ENCODE measurements around the gene ABHD10.

- TF ChIP-seq CTCF (IDR thresholded peaks at IDR 0.05 in 8 of 11, conservative IDR thresholded peaks at IDR 0.05 in 3 of 11) = no peak
- TF ChIP-seq POLR2AphosphoS5 (IDR thresholded peaks at IDR 0.05) = no peak
- TF ChIP-seq POLR2A (IDR thresholded peaks at IDR 0.05) = no peak
Observed at GRCh38 chr3:111951032-111951431, 27.8 kb upstream of the ABHD10 start.
